Renal pelvis (tissue), 4 donors: Measurements from ENCODE around the gene PDZD2. TPM values are rescaled to one million over a fixed set of nuclear protein-coding genes. Genes with fewer than 3 reads are reported as not detected.
"Not testable (repeated sequence)": the region's sequence is repeated elsewhere in the genome, so short reads cannot be mapped to it uniquely, and the experiment has no call there.

Experiments
- DNase-seq: peaks from one replicate; pipeline ENCODE4 v3.0.0-alpha.2; 2013
- polyA plus RNA-seq, 3 donors: library from polyadenylated mRNA; unstranded; fragments of 120-200 nt; gene quantifications; one replicate each; pipeline ENCODE4 v1.2.1, GENCODE V29; 2013; ENCODE audit not compliant: insufficient read length in 3 of 3

Gene PDZD2
- polyA plus RNA-seq, 3 donors: 16.3 to 21.4 (median 18.9) TPM

- DNase-seq: no peak
Measured at GRCh38 chr5:32072054-32072453, 433.1 kb downstream of the PDZD2 start.

GRCh38 chr5:32074401-32074800, 435.5 kb downstream of the PDZD2 start:
- DNase-seq: peak; percentile 69

DNA sequence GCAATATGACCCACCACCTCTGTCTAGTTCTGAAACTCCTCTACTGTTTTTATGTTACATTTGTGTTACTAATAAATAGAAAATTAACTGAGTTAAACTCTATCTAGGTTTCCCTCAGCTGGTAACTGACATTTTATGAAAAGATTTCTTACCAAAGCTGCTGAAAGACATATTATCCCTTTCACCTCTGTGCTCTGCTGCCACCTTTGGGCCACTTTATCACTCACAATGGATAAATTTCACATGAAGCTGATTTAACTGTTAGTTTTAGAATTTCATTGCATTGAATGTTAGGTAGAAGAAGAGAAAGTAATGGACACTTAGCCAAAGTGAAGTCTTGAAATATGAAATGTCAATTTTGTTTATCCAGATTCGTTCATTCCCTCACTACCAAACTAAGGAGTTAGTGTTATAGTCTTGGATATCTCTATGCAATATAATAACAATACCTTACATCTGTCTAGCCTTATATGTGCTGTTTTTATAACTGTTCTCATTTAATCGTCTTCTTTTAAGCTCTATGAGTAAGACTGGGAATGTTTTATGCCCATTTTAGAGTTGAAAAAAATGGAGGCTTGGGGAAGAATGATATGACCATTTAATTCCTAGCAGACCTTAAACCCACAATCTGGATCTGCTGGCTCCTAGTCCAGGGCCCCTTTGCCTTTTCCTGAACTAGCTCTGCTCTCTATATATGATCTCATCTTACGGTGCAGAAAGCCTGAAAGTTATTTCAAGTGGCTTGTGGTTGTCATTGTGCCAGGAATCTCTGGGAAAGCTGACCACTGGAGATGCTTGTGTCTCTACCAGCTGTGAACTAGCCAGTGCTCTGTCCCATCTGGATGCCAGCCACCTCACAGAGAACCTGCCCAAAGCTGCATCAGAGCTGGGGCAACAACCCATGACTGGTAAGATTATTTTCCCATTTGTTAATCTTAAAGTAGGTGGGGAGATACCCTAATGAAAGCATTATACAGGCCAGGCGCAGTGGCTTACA, 438.1 kb downstream of the PDZD2 start:
- DNase-seq: peak; percentile 49

DNA sequence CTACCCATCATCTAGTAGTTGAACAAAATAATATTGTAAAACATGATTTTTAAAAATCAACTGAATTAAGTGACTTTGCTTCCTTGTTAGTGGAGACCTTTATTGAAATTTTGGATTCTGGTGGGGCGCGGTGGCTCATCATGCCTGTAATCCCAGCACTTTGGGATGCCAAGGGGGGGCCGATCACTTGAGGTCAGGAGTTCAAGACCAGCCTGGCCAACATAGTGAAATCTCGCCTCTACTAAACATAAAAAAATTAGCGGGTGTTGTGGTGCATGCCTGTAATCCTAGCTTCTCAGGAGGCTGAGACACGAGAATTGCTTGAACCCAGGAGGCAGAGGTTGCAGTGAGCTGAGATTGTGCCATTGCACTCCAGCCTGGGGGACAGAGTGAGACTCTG, 439.9 kb downstream of the PDZD2 start:
- DNase-seq: not testable (repeated sequence)

- DNase-seq: not testable (repeated sequence)
Measured at GRCh38 chr5:32080565-32080964, 441.6 kb downstream of the PDZD2 start.

DNA sequence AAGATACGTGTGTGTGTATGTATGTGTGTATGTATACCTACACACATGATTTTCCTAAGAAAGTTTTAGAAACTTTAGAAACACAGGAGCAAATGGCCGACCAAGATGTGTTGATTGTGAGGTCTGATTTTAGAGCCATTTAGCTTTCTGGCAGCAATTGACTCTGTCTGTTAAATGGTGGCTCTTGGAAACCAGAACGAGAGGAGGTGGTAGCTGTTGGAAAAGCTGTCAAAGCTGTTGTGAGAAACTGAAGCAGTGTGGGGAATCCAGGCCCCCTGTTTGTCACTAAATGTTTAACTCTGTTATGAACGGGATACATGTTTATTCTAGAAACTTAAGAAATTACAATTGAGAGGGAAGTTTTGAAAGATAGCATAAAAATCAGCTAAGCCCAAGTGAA, 443.8 kb downstream of the PDZD2 start:
- no peak for DNase-seq

- no peak for DNase-seq
Measured at GRCh38 chr5:32083981-32084430, 445.1 kb downstream of the PDZD2 start.

GRCh38 chr5:32087086-32088082, 448.5 kb downstream of the PDZD2 start:
- DNase-seq: no peak

- no peak for DNase-seq
Measured at GRCh38 chr5:32088214-32088613, 449.3 kb downstream of the PDZD2 start.

GRCh38 chr5:32089146-32090000, 450.4 kb downstream of the PDZD2 start:
- no peak for DNase-seq

DNA sequence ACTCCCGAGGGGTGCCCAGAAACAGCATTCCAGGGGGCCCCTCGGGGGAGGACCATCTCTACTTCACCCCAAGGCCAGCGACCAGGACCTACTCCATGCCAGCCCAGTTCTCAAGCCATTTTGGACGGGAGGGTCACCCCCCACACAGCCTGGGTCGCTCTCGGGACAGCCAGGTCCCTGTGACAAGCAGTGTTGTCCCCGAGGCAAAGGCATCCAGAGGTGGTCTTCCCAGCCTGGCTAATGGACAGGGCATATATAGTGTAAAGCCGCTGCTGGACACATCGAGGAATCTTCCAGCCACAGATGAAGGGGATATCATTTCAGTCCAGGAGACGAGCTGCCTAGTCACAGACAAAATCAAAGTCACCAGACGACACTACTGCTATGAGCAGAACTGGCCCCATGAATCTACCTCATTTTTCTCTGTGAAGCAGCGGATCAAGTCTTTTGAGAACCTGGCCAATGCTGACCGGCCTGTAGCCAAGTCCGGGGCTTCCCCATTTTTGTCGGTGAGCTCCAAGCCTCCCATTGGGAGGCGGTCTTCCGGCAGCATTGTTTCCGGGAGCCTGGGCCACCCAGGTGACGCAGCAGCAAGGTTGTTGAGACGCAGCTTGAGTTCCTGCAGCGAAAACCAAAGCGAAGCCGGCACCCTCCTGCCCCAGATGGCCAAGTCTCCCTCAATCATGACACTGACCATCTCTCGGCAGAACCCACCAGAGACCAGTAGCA, 451.3 kb downstream of the PDZD2 start:
- DNase-seq: no peak

DNA sequence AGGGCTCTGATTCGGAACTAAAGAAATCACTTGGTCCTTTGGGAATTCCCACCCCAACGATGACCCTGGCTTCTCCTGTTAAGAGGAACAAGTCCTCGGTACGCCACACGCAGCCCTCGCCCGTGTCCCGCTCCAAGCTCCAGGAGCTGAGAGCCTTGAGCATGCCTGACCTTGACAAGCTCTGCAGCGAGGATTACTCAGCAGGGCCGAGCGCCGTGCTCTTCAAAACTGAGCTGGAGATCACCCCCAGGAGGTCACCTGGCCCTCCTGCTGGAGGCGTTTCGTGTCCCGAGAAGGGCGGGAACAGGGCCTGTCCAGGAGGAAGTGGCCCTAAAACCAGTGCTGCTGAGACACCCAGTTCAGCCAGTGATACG, 451.8 kb downstream of the PDZD2 start:
- DNase-seq: no peak

DNA sequence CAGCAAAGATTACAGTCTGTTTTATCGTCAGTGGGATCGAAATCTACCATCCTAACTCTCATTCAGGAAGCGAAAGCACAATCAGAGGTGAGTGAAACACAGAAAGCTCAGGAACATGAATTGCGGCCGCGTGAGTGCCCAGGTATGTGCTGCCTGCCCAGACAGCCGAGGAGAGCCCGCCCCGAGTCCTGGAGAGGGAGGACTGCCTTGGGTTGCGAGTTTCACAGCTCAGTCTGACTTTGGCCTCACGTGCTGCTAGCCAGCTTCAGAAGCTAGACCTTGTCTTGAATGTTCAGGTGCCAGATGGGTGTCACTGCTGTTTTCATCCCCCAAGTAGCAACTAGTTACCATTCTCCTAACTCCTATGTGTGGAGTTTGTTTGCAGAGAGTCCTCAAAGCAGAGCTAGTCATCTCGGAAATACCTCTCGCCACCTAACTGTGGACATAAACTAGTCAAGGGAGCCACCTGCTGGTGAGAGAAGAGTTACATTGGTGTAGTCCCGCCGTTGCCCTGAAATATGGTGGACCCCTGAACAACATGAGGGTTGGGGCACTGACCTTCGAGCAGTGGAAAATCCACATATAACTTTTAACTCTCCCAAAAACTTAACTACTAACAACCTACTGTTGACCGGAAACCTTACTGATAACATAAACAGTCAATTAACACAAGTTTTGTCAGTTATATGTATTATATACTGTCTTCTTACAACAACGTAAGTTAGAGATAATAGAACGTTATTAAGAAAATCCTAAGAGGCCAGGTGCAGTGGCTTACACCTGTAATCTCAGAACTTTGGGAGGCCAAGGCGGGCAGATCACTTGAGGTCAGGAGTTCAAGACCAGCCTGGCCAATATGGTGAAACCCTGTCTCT, 454.2 kb downstream of the PDZD2 start:
- peak; percentile 75 for DNase-seq

DNA sequence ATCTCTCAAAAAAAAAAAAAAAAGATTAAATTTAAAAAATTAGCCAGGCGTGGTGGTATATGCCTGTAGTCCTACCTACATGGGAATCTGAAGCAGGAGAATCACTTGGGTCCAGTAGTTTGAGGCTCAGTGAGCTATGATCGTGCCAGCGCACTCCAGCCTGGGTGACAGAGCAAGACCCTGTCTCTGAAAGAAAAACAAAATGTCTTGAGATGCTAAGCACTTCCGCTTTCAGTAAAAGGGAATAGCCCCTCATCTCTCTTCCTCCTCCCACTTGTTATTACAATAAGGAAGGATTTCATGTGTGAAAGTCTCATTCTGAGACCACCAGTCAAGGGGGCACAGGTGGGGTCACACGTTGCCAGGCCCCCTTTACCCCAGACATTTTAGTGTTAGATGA, 455.8 kb downstream of the PDZD2 start:
- DNase-seq: no peak

- no peak for DNase-seq
Measured at GRCh38 chr5:32095261-32095671, 456.3 kb downstream of the PDZD2 start.

DNA sequence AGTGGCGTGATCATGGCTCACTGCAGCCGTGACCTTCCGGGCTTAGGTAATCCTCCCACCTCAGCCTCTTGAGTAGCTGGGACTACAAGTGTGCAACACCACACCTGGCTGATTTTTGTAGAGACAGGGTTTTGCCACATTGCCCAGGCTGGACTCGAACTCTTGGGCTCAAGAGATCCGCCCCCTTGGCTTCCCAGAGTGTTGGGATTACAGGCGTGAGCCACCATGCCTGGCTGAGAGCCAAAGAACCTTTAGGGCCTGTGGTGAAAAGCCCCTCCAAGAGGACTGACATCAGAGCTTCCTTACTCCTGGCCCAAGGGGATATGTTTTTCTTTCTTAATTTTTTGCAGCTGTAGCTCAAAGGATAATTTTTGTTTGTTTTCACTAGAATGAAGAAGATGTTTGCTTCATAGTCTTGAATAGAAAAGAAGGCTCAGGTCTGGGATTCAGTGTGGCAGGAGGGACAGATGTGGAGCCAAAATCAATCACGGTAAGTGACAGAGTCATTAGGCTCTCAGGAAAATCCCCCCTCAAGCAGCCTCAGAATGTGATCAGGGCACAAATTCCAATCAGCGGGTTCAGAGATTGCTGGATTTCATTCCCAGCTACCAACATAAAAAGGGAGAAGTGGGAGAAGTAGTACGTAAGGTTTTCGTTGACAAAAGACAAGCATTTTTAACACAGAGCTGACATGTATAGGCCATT, 458.1 kb downstream of the PDZD2 start:
- no peak for DNase-seq

DNA sequence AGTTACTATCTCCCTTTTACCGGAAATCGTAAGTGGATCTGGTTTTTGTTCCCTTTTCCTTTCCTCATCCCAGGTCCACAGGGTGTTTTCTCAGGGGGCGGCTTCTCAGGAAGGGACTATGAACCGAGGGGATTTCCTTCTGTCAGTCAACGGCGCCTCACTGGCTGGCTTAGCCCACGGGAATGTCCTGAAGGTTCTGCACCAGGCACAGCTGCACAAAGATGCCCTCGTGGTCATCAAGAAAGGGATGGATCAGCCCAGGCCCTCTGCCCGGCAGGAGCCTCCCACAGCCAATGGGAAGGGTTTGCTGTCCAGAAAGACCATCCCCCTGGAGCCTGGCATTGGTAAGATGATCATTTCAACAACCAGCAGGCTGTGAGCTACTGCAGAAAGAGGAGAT, 459.4 kb downstream of the PDZD2 start:
- peak; percentile 23 for DNase-seq

GRCh38 chr5:32098890-32099310, 460.0 kb downstream of the PDZD2 start:
- DNase-seq: peak; percentile 24

DNA sequence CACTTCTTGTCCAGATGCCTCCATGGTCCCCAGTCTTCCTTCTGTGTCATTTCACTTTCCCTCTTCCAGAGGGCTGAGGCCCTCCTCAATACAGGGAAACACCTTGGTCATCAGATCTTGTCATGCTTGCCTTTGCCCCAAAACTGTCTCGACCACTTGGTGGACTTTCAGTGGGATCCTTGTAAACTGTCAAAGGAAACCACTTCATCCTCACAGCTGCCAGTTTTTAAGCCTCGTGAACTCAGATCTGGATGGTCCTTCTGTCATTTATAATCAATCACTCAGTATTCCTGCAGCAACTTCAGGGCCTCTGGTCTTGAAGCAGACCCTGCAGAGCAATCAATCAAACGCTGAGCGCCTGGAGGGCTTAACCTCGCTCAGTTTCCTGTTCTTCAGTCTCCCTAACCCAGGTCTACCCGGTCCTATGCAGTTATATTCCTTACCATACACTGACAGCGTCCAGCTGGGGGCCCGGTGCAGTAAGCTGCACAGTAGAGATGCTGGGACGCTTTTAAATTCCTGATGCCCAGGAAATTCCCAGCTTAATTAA, 460.6 kb downstream of the PDZD2 start:
- DNase-seq: no peak
